Body of pancreas (tissue), 4 donors: Measurements from ENCODE around the gene GPRC5C.
"Not testable (repeated sequence)": the region's sequence is repeated elsewhere in the genome, so short reads cannot be mapped to it uniquely, and the experiment has no call there.

Source experiments
- POLR2A ChIP-seq, 3 donors: fragments of 450-650 bp; IDR thresholded peaks; one replicate each; pipeline ENCODE4 v1.6.1; 2016; ENCODE audit warnings: antibody characterized with exemption in 3 of 3, mild to moderate bottlenecking in 2 of 3
- TF ChIP-seq, protein P1 (sequence below), 7 experiments: fragments of 450-650 bp in 4 of 7; fragments of 200-600 bp in 3 of 7; sonication (generic) in 3 of 7; IDR thresholded peaks; one replicate each; pipeline ENCODE4 v1.5.1; 2016 to 2019; ENCODE audit warnings: antibody characterized with exemption in 7 of 7

GRCh38 chr17:74488276-74488675, 56.4 kb downstream of the GPRC5C start:
- TF ChIP-seq, protein P1, sequence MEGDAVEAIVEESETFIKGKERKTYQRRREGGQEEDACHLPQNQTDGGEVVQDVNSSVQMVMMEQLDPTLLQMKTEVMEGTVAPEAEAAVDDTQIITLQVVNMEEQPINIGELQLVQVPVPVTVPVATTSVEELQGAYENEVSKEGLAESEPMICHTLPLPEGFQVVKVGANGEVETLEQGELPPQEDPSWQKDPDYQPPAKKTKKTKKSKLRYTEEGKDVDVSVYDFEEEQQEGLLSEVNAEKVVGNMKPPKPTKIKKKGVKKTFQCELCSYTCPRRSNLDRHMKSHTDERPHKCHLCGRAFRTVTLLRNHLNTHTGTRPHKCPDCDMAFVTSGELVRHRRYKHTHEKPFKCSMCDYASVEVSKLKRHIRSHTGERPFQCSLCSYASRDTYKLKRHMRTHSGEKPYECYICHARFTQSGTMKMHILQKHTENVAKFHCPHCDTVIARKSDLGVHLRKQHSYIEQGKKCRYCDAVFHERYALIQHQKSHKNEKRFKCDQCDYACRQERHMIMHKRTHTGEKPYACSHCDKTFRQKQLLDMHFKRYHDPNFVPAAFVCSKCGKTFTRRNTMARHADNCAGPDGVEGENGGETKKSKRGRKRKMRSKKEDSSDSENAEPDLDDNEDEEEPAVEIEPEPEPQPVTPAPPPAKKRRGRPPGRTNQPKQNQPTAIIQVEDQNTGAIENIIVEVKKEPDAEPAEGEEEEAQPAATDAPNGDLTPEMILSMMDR (IDR thresholded peaks at IDR 0.05): not testable (repeated sequence)
- not testable (repeated sequence) for TF ChIP-seq POLR2A (IDR thresholded peaks at IDR 0.05)
